Testis (tissue), 3 donors: Measurements from ENCODE around the gene SMOC2. TPM values are rescaled to one million over a fixed set of nuclear protein-coding genes. Genes with fewer than 3 reads are reported as not detected.
"Not testable (repeated sequence)": the region's sequence is repeated elsewhere in the genome, so short reads cannot be mapped to it uniquely, and the experiment has no call there.

ENCODE experiments used
- DNase-seq: peaks from one replicate; pipeline ENCODE4 v3.0.0-alpha.2; 2019
- H3K27ac ChIP-seq, 2 donors: fragments of 200-600 bp; sonication (generic); one replicate each; pipeline ENCODE4 v1.5.1; 2019
- H3K27me3 ChIP-seq: fragments of 200-600 bp; sonication (generic); one replicate; pipeline ENCODE4 v1.5.1; 2019
- H3K36me3 ChIP-seq: fragments of 200-600 bp; sonication (generic); one replicate; pipeline ENCODE4 v1.5.1; 2017; ENCODE audit warnings: low read depth; ENCODE audit errors: missing control alignments
- H3K4me1 ChIP-seq: fragments of 200-600 bp; sonication (generic); one replicate; pipeline ENCODE4 v1.5.1; 2019
- H3K4me3 ChIP-seq, 2 donors: fragments of 200-600 bp; sonication (generic); one replicate each; pipeline ENCODE4 v1.5.1; 2017 to 2019
- H3K9me3 ChIP-seq: fragments of 200-600 bp; sonication (generic); one replicate; pipeline ENCODE4 v1.5.1; 2017
- POLR2A ChIP-seq: fragments of 450-650 bp; IDR thresholded peaks from one replicate; pipeline ENCODE4 v1.6.1; 2017; ENCODE audit warnings: antibody characterized with exemption, mild to moderate bottlenecking, moderate library complexity
- WGBS, 2 donors: methylation state at CpG; one replicate each; pipeline ENCODE4 v1.1.5; 2018; 5-methylcytosine and 5-hydroxymethylcytosine counted together
- intact Hi-C: fragments of 100-400 bp; cut with DNase I; formaldehyde crosslinking; loops from one replicate; pipeline ENCODE4 v1.15.1; 2023; ENCODE audit warnings: low total_unique reads
- polyA plus RNA-seq: library from polyadenylated mRNA; stranded (reverse); fragments of 350-450 nt; fragmentation: Illumina TruSeq; extraction: RNeasy Lipid Tissue Mini Kit (QIAGEN cat#74804); gene quantifications from one replicate; pipeline ENCODE4 v1.2.3, GENCODE V29; 2014; ENCODE audit warnings: low read depth, low replicate concordance; ENCODE audit not compliant: insufficient read depth
- total RNA-seq, 2 donors: library from RNA; depleted of rRNA; stranded (reverse); fragments of >200 nt; gene quantifications; one replicate each; pipeline ENCODE4 v1.2.3, GENCODE V29; 2016
- TF ChIP-seq, protein P1 (sequence below), 3 experiments: fragments of 450-650 bp in 2 of 3; fragments of 200-600 bp in 1 of 3; sonication (generic) in 1 of 3; IDR thresholded peaks; one replicate each; pipeline ENCODE4 v1.5.1; 2016 to 2019; ENCODE audit warnings: antibody characterized with exemption in 3 of 3, mild to moderate bottlenecking in 2 of 3, moderate library complexity in 1 of 3

SMOC2 gene
- total and polyA plus RNA-seq, 3 donors from 2014 or later = 78.4 to 140 (median 110) TPM

DNA sequence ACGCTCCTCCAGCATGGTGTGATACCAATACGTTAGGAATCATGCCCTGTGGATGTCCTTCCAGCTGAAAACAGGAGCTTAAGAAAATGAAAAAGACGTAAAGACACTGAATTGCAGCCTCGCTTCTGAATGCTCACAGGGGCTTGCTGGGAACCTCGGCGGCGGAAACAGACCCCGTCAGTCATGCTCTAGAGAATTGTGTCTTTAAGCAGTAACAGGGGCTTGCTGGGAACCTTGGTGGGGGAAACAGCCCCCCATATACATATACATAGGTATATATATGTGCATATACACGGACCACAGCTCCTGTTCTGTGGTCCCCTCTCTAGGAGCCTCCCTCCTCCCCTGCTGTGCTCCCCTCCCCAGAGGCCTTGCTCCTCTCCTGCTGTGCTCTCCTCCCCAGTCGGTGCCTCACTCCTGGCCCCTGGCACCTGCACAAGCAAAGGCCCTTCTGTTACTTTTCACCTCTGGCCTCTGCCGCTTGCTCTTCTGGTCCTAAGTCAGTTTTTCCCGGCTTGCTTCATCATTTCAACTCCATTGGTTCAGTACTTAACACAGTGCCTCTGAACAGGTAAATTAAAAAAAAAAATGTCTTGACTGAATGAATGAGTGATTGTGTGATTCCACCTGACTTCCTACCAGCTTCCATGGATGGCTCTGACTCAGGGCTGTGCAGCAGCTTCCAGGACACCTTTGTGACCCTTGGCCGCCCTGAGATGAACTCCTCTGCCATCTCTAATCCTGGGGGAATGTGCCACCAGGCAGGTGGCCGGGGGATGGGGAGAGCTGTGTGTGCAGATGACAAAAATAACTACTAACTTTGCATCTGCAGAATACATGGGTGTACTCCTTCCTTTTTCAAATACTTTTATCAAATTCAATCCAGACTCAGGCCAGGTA is 246.1 kb downstream of the SMOC2 start:
- Histone ChIP-seq H3K4me1 (no peaks in the 10 kb centered on the region), H3K36me3 (no peaks in the 10 kb centered on the region), H3K27ac (no peak overlapping the region), H3K27me3 (no peaks in the 10 kb centered on the region), H3K9me3 (no peaks in the 10 kb centered on the region), H3K4me3 (no peak overlapping the region)
- intact Hi-C loops = no loop called here
- 63 to 66% methylated on average over 14 of the region's 14 CpGs for WGBS, 2 donors
- DNase-seq = no peak
- TF ChIP-seq, protein P1, sequence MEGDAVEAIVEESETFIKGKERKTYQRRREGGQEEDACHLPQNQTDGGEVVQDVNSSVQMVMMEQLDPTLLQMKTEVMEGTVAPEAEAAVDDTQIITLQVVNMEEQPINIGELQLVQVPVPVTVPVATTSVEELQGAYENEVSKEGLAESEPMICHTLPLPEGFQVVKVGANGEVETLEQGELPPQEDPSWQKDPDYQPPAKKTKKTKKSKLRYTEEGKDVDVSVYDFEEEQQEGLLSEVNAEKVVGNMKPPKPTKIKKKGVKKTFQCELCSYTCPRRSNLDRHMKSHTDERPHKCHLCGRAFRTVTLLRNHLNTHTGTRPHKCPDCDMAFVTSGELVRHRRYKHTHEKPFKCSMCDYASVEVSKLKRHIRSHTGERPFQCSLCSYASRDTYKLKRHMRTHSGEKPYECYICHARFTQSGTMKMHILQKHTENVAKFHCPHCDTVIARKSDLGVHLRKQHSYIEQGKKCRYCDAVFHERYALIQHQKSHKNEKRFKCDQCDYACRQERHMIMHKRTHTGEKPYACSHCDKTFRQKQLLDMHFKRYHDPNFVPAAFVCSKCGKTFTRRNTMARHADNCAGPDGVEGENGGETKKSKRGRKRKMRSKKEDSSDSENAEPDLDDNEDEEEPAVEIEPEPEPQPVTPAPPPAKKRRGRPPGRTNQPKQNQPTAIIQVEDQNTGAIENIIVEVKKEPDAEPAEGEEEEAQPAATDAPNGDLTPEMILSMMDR (IDR thresholded peaks at IDR 0.05) = no peak
- no peak for TF ChIP-seq POLR2A

- H3K27me3 ChIP-seq = no peaks in the 10 kb centered on the region
- no peak overlapping the region for H3K4me3 ChIP-seq
- no peak for TF ChIP-seq POLR2A
- TF ChIP-seq, protein P1 (IDR thresholded peaks at IDR 0.05) = no peak
- H3K27ac ChIP-seq = no peak overlapping the region
- no peaks in the 10 kb centered on the region for H3K4me1 ChIP-seq
- H3K9me3 ChIP-seq = no peaks in the 10 kb centered on the region
- intact Hi-C loops = no loop called here
- no peak for DNase-seq
- 86 to 89% methylated on average over 7 of the region's 7 CpGs for WGBS, 2 donors
- H3K36me3 ChIP-seq = no peaks in the 10 kb centered on the region
Observed at GRCh38 chr6:168690271-168690670, 249.3 kb downstream of the SMOC2 start.

GRCh38 chr6:168691774-168692173 is 250.8 kb downstream of the SMOC2 start:
- H3K27ac ChIP-seq = no peak overlapping the region
- no peaks in the 10 kb centered on the region for H3K4me1 ChIP-seq
- TF ChIP-seq POLR2A = no peak
- TF ChIP-seq, protein P1 (IDR thresholded peaks at IDR 0.05) = no peak
- H3K9me3 ChIP-seq = no peaks in the 10 kb centered on the region
- no peak overlapping the region for H3K4me3 ChIP-seq
- DNase-seq = no peak
- WGBS, 2 donors = 80 to 86% methylated on average over 5 to 7 of the region's 7 CpGs
- H3K36me3 ChIP-seq = no peaks in the 10 kb centered on the region
- no peaks in the 10 kb centered on the region for H3K27me3 ChIP-seq
- intact Hi-C loops = no loop called here

DNA sequence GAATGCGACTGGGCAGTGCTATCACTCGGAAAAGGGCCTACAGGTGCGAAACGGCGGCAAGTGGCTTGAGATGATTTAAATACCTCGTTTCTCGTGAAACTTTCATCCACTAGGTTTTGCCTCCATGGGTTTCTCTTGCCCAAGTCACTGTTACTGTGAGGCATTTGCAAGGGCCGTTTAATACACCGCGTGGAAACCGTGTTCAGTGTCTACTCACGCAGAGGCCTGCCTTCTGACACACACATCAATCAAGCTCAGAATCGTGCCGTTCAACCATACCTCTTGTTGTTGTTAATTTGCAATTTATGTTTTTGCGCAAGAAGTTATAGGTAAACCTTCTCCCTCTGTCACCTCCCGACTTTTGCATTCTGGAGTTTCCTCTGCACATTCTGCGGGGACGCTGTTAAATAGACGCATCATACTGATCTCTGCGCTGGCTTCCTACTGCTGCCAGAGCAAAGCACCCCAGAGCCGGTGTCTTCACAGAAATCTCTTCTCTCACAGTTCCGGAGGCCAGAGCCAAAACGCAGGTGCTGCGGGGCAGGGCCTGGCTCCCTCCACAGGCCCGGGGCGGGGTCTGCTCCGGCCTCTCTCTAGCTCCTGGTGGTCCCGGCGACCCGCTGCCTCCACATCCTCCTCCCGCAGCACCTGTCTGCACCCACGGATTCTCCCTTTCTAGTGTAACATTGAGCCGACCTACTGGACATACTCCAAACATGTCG is 251.4 kb downstream of the SMOC2 start:
- DNase-seq = no peak
- no peak overlapping the region for H3K4me3 ChIP-seq
- no peak for TF ChIP-seq POLR2A
- TF ChIP-seq, protein P1 (IDR thresholded peaks at IDR 0.05) = no peak
- no peaks in the 10 kb centered on the region for H3K4me1 ChIP-seq
- intact Hi-C loops = no loop called here
- 70 to 77% methylated on average over 34 of the region's 34 CpGs for WGBS, 2 donors
- H3K27me3 ChIP-seq = no peaks in the 10 kb centered on the region
- H3K9me3 ChIP-seq = no peaks in the 10 kb centered on the region
- H3K36me3 ChIP-seq = no peaks in the 10 kb centered on the region
- no peak overlapping the region for H3K27ac ChIP-seq

GRCh38 chr6:168692915-168693257 is 251.9 kb downstream of the SMOC2 start:
- H3K27me3 ChIP-seq, H3K36me3 ChIP-seq, intact Hi-C loops, H3K4me1 ChIP-seq, H3K4me3 ChIP-seq, DNase-seq, H3K9me3 ChIP-seq, H3K27ac ChIP-seq: not testable (repeated sequence)
- WGBS, 2 donors = 46 to 55% methylated on average over 2 to 6 of the region's 12 CpGs

- 41 to 59% methylated on average over 5 to 9 of the region's 15 CpGs for WGBS, 2 donors
- H3K27ac ChIP-seq = not testable (repeated sequence)
Observed at GRCh38 chr6:168694797-168695196, 253.8 kb downstream of the SMOC2 start.

More at GRCh38 chr6:168694797-168695196, 253.8 kb downstream of the SMOC2 start:
- H3K36me3 ChIP-seq, H3K4me1 ChIP-seq, intact Hi-C loops, DNase-seq, H3K4me3 ChIP-seq, H3K9me3 ChIP-seq, H3K27me3 ChIP-seq: not testable (repeated sequence)
